Gastroesophageal sphincter (tissue), 4 donors: Measurements from ENCODE around the gene TTYH3. TPM values are rescaled to one million over a fixed set of nuclear protein-coding genes. Genes with fewer than 3 reads are reported as not detected.
"Not testable (repeated sequence)": the region's sequence is repeated elsewhere in the genome, so short reads cannot be mapped to it uniquely, and the experiment has no call there.

ENCODE experiments used
- ATAC-seq: fragments of 150-250 bp; one replicate; pipeline ENCODE4 v1.9.1; 2016; ENCODE audit warnings: mild to moderate bottlenecking, moderate library complexity
- H3K27ac ChIP-seq, 4 donors: fragments of 200-600 bp; sonication (generic) in 3 of 4; 1 replicate in 3 of 4; 2 replicates in 1 of 4; pipeline ENCODE4 v1.5.1; 2016 to 2019
- H3K27me3 ChIP-seq: fragments of 200-600 bp; sonication (generic); one replicate; pipeline ENCODE4 v1.5.1; 2019
- H3K36me3 ChIP-seq, 2 donors: fragments of 200-600 bp; sonication (generic); one replicate each; pipeline ENCODE4 v1.5.1; 2019; ENCODE audit warnings: control low read depth in 1 of 2
- H3K4me1 ChIP-seq, 3 donors: fragments of 200-600 bp; sonication (generic); 1 replicate in 2 of 3; 2 replicates in 1 of 3; pipeline ENCODE4 v1.5.1; 2016 to 2019; ENCODE audit warnings: control low read depth in 2 of 3
- H3K4me3 ChIP-seq, 2 donors: fragments of 200-600 bp; sonication (generic); one replicate each; pipeline ENCODE4 v1.5.1; 2019; ENCODE audit warnings: mild to moderate bottlenecking in 1 of 2, moderate library complexity in 1 of 2
- H3K9me3 ChIP-seq, 3 donors: fragments of 200-600 bp; sonication (generic); one replicate each; pipeline ENCODE4 v1.5.1; 2017 to 2019; ENCODE audit warnings: control low read depth in 2 of 3
- CTCF ChIP-seq, 4 experiments: fragments of 200-600 bp in 2 of 4; fragments of 450-650 bp in 2 of 4; sonication (generic) in 1 of 4; IDR thresholded peaks; one replicate each; pipeline ENCODE4 v1.5.1; 2017 to 2019; ENCODE audit warnings: antibody characterized with exemption in 4 of 4, mild to moderate bottlenecking in 2 of 4, moderate library complexity in 2 of 4
- EP300 ChIP-seq: sonication (generic); formaldehyde crosslinking; IDR thresholded peaks from one replicate; pipeline ENCODE4 v1.6.1; 2017; ENCODE audit warnings: antibody characterized with exemption, mild to moderate bottlenecking
- POLR2A ChIP-seq, 2 donors: fragments of 450-650 bp; IDR thresholded peaks; one replicate each; pipeline ENCODE4 v1.6.1; 2017; ENCODE audit warnings: antibody characterized with exemption in 2 of 2, mild to moderate bottlenecking in 2 of 2, moderate library complexity in 1 of 2
- POLR2AphosphoS5 ChIP-seq: sonication (generic); formaldehyde crosslinking; IDR thresholded peaks from one replicate; pipeline ENCODE4 v1.6.1; 2017; ENCODE audit warnings: antibody characterized with exemption
- WGBS, 2 donors: methylation state at CpG; one replicate each; pipeline ENCODE4 v1.1.5; 2018; ENCODE audit warnings: low coverage in 1 of 2; 5-methylcytosine and 5-hydroxymethylcytosine counted together
- total RNA-seq, 4 donors: library from RNA; depleted of rRNA; stranded (reverse); fragments of >200 nt; gene quantifications; one replicate each; pipeline ENCODE4 v1.1.0, GENCODE V29; 2016

The TTYH3 gene
- total RNA-seq, 4 donors from 2014 or later: 11.2 to 29.8 (median 16.9) TPM

DNA sequence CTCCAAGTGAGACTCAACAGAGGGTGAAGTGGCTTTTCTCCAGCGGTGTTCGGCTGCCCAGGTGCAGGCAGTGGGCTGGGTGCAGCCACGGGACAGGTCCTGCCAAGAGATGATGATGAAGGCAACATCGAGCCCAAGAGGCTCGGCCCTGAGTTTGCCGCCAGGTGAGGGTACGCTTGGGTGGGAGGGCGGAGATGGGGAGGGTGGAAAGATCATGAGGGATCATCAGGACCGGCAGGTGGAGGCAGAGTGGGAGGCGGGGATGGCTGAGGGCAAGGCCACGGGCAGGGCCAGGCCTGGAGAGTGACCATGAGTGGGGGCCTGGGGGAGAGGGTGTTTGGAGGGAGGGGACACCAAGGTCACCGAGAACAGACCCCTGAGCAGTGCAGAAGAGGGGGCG lies 38.4 kb downstream of the TTYH3 start:
- Histone ChIP-seq H3K36me3 (peaks cover 0 to 4% of the 10 kb centered on the region in 2 donors), H3K4me3 (no peak overlapping the region), H3K27ac (no peak overlapping the region), H3K9me3 (peaks cover 0 to 8% (median 0%) of the 10 kb centered on the region in 3 donors), H3K4me1 (peaks cover 0 to 14% (median 0%) of the 10 kb centered on the region in 3 donors), H3K27me3 (peaks cover 7% of the 10 kb centered on the region)
- WGBS, 2 donors: 57 to 80% methylated on average over 4 to 7 of the region's 13 CpGs
- TF ChIP-seq CTCF (IDR thresholded peaks at IDR 0.05) (no peak), EP300 (no peak), POLR2AphosphoS5 (no peak), POLR2A (IDR thresholded peaks at IDR 0.05) (no peak)
- no peak for ATAC-seq

DNA sequence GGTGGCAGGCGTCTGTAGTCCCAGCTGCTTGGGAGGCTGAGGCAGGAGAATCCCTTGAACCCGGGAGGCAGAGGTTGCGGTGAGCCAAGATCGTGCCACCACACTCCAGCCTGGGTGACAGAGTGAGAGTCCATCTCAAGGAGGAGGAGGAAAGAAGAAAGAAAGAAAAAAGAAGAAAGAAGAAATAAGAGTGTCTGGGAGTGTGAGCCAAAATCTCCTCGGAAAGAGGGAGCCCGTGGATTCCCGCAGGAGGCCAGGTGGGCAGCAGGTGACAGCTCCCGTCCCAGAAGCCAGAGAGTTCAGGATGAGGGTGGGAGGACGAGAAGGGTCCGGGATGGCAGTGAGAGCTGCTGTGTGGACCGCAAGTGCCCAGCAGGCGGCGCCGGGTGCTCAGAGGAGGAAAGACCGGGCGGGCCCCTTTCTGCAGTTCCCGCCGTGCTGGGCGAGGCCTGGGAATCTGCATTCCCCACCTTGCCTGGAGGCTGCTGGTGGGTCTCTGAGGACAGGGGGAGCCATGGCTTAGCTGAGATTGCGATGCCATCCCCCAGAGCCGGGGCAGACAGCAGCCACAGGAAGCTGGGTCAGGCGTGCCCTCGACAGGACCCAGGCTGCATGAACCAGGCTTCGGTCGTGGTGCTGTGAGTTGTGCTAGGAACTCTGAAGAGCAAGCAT lies 39.1 kb downstream of the TTYH3 start:
- Histone ChIP-seq H3K4me3 (no peak overlapping the region), H3K27ac (no peak overlapping the region), H3K4me1 (peaks cover 0 to 7% (median 0%) of the 10 kb centered on the region in 3 donors), H3K36me3 (peaks cover 0 to 4% of the 10 kb centered on the region in 2 donors), H3K27me3 (peaks cover 7% of the 10 kb centered on the region), H3K9me3 (peaks cover 0 to 8% (median 0%) of the 10 kb centered on the region in 3 donors)
- 0 to 21% methylated on average over 9 to 14 of the region's 25 CpGs for WGBS, 2 donors
- ATAC-seq: peak; percentile 78
- TF ChIP-seq CTCF (IDR thresholded peaks at IDR 0.05) (peak in 3 of 4 experiments; percentile 68 to 87 (median 78)), POLR2A (IDR thresholded peaks at IDR 0.05) (no peak)

DNA sequence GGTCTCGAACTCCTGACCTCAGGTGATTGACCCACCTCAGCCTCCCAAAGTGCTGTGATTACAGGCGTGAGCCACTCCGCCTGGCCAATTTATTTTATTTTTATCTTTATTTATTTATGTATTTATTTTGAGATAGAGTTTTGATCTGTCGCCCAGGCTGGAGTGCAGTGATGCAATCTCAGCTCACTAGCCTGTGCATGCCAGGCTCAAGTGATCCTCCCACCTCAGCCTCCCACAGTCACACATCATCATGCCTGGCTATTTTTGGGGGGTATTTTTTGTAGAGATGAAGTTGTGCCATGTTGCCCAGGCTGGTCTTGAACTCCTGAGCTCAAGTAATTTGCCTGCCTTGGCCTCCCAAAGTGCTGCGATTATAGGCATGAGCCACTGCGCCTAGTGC lies 41.4 kb downstream of the TTYH3 start:
- 88 to 95% methylated on average over 3 to 5 of the region's 6 CpGs for WGBS, 2 donors
- H3K4me1 ChIP-seq, H3K4me3 ChIP-seq, H3K9me3 ChIP-seq, H3K27me3 ChIP-seq, H3K36me3 ChIP-seq, ATAC-seq, H3K27ac ChIP-seq: not testable (repeated sequence)

GRCh38 chr7:2673934-2674333 lies 42.1 kb downstream of the TTYH3 start:
- Histone ChIP-seq H3K9me3 (peaks cover 0 to 8% (median 0%) of the 10 kb centered on the region in 3 donors), H3K4me3 (no peak overlapping the region), H3K27ac (no peak overlapping the region), H3K4me1 (peaks cover 0 to 7% (median 0%) of the 10 kb centered on the region in 3 donors), H3K36me3 (no peaks in the 10 kb centered on the region), H3K27me3 (peaks cover 11% of the 10 kb centered on the region)
- TF ChIP-seq POLR2AphosphoS5 (no peak), CTCF (IDR thresholded peaks at IDR 0.05) (no peak), EP300 (no peak), POLR2A (IDR thresholded peaks at IDR 0.05) (no peak)
- ATAC-seq: no peak

GRCh38 chr7:2675256-2675764 lies 43.5 kb downstream of the TTYH3 start:
- H3K4me1 ChIP-seq: peaks cover 0 to 7% (median 0%) of the 10 kb centered on the region in 3 donors
- no peak overlapping the region for H3K27ac ChIP-seq
- H3K36me3 ChIP-seq: no peaks in the 10 kb centered on the region
- WGBS, 2 donors: 97% methylated on average over 6 of the region's 9 CpGs; no CpG with 5 or more reads in 1 of the 2 donors
- no peak for TF ChIP-seq CTCF (IDR thresholded peaks at IDR 0.05)
- no peak for TF ChIP-seq POLR2A (IDR thresholded peaks at IDR 0.05)
- TF ChIP-seq EP300: no peak
- no peak for TF ChIP-seq POLR2AphosphoS5
- peaks cover 20% of the 10 kb centered on the region for H3K27me3 ChIP-seq
- no peak overlapping the region for H3K4me3 ChIP-seq
- no peak for ATAC-seq
- H3K9me3 ChIP-seq: peaks cover 0 to 8% (median 0%) of the 10 kb centered on the region in 3 donors

- not testable (repeated sequence) for H3K9me3 ChIP-seq, H3K27ac ChIP-seq, H3K4me1 ChIP-seq, H3K4me3 ChIP-seq, H3K36me3 ChIP-seq, ATAC-seq
- peaks cover 30% of the 10 kb centered on the region for H3K27me3 ChIP-seq
- no CpG with 5 or more reads among the region's 8 CpGs for WGBS, 2 donors
Observed at GRCh38 chr7:2676576-2676975, 44.8 kb downstream of the TTYH3 start.

DNA sequence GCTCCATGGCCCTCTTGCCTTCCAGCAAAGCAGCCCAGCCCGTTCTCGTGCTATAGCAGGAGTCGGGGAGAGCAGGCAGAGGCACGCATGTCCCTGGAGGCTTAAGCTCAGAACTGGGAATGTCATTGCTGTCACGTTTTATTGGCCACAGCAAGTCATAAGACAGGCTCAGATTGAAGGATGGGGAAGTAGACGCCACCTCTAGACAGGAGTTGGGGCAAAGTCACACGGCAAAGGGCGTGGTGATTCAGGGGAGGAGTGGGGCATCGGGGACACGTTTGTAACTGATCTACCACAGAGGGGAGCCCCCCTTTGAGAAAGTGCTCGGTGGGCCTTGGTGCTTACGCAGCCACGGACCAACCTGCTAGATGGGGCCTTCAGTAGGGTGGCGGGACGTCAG lies 46.7 kb downstream of the TTYH3 start:
- not testable (repeated sequence) for H3K4me1 ChIP-seq, ATAC-seq, H3K4me3 ChIP-seq, H3K27ac ChIP-seq, H3K9me3 ChIP-seq, H3K36me3 ChIP-seq
- peaks cover 48% of the 10 kb centered on the region for H3K27me3 ChIP-seq
- WGBS, 2 donors: 82 to 85% methylated on average over 5 to 6 of the region's 15 CpGs

DNA sequence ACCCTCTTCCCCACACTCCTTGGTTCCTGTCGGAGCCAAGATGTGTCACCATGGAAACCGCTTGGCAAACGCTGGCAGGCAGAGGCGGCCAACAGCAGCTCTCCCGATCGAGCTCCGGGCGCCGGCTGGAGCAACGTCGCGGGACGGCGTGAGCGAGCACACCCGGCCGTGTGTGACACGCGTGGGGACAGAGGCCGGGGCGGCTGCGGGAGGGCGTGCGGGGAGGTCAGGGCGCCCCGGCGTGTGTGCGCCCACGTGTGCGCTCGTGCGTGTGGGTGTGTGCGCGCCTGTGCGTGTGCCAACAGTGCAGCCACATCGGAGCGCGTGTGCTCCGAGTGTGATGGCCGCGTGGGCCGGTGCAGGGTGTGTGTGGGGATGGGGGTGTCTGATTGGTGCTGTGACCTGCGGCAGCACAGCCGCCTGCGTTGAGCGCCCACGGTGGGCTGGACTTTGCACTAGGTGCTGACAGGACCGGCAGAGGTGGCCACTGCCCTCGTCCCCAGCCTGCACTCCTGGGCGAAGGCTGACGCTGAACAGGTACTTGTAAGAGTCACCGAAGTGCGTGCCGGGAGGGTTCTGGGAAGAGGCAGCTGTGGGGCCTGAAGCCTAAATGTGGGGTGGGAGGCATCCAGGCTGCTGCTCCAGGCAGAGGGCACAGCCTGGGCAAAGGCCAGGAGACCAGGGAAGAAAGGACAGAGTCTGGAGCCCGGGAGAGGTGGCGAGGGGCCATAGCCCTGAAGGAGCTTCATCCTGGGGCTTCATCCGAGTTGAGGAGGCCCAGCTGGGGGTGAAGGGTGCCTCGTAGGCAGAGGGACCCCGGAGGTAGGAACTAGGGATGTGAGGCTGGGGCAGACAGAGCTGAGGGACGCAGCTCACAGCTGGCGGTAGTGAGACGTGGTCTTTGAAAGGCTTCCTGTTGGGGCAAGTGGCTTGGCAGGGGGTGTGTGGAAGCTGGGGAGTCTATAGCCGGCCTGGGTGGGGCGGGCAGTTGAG lies 47.6 kb downstream of the TTYH3 start:
- not testable (repeated sequence) for H3K4me1 ChIP-seq, H3K9me3 ChIP-seq, H3K27ac ChIP-seq, H3K36me3 ChIP-seq, H3K4me3 ChIP-seq
- peaks cover 54% of the 10 kb centered on the region for H3K27me3 ChIP-seq
- peak; percentile 10 for ATAC-seq
- WGBS, 2 donors: 67% methylated on average over 9 of the region's 64 CpGs; no CpG with 5 or more reads in 1 of the 2 donors
